HG03439 (cell line): ENCODE measurements around the gene MYL6B.

Experiments used
- ATAC-seq: cut with Tn5 transposase; IDR thresholded peaks from one replicate; pipeline ENCODE4 v1.9.1; 2021; ENCODE audit warnings: mild to moderate bottlenecking, moderate library complexity; ENCODE audit not compliant: unreplicated experiment

Gene MYL6B

GRCh38 chr12:56121204-56121870, 31.1 kb upstream of the MYL6B start:
- ATAC-seq = no peak

- no peak for ATAC-seq
Measured at GRCh38 chr12:56122637-56123036, 29.8 kb upstream of the MYL6B start.

DNA sequence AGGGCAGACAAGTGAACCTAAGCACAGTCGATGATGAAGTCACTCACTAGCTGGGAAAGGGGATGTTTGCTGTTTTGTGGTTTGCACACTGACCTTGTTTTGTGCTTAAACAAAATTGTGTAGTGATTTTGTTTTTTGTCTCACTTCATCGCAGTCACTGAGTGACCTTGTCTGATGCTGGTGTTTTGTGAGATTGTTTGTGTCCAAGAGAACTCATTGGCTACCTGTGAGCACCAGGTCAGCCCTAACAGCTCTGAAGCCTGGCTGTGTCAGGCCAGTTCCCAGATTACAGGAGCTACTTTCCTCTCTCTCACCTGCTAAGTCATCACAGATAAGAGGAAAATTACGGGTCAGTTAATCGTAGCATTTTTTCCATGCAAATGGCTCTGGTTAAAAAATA, 28.3 kb upstream of the MYL6B start:
- no peak for ATAC-seq

- ATAC-seq = no peak
Measured at GRCh38 chr12:56126732-56127239, 25.6 kb upstream of the MYL6B start.

DNA sequence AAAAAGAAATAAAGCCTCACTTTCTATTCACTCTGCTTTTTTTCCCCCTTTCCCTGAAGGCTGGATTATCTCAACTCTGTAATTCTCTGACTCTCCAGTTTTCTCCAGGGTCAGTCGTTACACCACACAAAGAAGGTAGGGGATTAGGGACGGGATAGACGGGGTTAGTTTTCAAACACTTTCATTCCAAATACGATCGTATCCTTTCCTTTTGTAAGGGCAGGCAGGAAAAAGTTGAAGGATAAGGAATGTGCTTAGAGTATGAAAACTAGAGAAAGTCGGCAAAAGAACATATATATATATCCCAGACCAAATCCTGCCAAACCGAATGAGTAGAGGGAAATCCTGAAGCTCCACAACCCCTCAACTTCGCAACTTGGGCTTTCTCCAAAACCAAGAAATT, 24.9 kb upstream of the MYL6B start:
- no peak for ATAC-seq

DNA sequence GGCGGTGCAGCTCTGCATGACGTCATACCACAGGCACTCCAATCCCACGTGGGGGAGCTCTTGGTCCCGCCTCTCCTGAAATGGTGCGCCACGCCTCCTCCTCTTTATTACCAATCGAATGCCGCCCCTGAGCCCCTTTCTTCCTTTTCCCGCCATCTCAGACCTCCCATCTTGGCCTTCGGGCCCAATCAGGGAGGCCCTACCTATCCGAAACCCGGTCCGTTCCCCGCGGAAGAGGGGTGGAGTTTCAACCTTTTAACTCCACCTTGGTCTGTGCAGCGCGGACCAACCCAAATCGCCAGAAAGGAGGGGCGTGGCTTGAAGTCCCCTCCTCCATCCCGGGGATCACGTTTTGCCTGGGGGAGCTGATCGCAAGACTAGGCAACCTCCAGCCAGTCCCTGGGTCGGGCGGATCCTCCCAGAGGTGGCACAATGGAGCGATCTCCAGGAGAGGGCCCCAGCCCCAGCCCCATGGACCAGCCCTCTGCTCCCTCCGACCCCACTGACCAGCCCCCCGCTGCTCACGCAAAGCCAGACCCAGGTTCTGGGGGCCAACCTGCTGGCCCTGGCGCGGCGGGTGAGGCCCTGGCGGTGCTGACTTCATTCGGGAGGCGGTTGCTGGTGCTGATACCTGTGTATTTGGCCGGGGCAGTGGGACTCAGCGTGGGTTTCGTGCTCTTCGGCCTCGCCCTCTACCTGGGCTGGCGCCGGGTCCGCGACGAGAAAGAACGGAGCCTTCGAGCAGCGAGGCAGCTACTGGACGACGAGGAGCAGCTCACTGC, 24.3 kb upstream of the MYL6B start, which contains the start of gene ESYT1:
TSS of gene ESYT1 (plus strand) at position 380 of the 782 bp plus-strand sequence. CDS start at position 433, 53 bp downstream.
- ATAC-seq = peak; percentile 90

- ATAC-seq = no peak
Measured at GRCh38 chr12:56128670-56129205, 23.6 kb upstream of the MYL6B start.

DNA sequence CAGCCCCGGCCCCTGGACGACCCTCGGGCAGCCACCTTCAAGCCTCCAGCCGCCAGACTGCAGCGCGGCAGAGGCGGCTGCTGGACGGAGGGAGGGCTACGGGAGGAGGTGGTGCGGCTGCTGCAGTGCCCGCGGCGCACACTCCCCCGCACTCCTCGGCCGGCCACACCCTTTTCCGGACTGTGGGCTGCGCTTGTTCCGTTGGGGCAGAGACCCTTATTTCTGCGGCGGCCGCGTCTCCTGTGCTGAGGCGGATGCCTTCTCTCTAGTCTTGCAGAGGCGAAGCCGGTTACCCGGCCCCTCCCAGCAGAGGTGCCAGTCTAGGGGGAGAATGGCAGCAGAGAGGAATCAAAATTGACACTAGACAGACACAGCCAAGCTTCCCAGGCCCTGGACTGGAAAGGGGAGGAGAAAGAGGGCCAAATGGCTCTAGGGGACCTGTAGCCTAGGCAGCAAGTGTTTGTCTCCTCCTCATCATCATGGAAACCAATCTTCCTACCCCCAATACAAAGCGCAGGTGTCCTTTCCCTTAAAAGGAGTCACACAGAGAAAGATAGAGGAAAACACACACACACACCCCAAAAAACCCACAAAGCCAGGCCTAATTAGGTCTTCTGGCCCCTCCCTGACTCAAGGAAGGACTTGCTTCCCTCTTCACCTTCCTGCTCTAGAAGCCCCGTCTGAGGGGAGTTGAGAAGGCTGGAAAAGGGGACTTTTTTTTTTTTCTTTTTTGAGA, 23.0 kb upstream of the MYL6B start:
- no peak for ATAC-seq

DNA sequence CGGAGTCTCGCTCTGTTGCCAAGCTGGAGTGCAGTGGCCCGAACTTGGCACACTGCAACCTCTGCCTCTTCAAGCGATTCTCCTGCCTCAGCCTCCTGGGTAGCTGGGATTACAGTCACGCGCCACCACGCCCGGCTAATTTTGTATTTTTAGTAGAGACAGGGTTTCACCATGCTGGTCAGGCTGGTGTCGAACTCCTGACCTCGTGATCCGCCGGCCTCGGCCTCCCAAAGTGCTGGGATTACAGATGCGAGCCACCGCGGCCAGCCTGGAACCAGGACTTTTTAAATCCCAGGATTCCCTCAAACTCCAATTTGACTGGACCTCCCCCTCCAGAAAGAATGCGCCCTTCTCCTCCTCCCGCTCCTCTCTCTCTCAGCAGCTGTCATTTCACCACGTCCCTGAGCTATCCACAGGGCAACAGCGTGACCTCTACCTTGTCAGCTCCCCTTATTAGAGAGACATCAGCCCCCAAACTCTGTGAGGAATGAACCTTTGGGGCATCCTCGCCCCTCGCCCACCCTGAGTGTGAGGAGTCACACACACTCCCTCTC, 22.4 kb upstream of the MYL6B start:
- ATAC-seq = no peak

DNA sequence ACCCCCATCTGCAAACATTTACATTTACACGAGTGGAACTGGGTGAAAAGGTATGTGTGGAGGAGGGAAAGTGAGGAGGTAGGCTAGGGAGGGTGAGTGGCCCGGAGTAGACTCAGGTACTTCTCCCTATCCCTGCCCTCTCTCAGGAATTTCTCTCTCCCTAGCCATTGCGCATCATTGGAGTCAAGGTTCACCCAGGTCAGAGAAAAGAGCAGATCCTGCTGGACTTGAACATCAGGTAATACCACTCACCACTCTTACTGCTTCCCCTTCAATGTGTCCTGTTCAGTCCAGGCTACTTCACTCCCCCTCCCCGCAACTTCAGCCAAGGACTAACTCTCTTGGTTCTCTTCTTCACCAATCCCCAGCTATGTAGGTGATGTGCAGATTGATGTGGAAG, 21.5 kb upstream of the MYL6B start:
- ATAC-seq = no peak

DNA sequence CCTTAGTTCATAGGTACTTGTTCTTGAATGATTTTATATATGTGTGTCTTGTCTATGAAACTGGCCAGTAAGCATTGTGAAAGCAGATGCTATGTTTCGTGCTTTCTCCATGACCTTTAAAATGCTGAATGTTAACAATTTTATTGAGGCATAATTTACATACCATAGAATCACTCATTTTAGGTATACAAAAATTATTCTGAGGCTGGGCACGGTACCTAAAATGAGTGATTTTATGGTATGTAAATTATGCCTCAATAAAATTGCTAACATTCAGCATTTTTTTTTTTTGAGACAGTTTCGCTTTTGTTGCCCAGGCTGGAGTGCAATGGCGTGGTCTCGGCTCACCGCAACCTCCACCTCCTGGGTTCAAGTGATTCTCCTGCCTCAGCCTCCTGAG, 17.5 kb upstream of the MYL6B start:
- no peak for ATAC-seq

DNA sequence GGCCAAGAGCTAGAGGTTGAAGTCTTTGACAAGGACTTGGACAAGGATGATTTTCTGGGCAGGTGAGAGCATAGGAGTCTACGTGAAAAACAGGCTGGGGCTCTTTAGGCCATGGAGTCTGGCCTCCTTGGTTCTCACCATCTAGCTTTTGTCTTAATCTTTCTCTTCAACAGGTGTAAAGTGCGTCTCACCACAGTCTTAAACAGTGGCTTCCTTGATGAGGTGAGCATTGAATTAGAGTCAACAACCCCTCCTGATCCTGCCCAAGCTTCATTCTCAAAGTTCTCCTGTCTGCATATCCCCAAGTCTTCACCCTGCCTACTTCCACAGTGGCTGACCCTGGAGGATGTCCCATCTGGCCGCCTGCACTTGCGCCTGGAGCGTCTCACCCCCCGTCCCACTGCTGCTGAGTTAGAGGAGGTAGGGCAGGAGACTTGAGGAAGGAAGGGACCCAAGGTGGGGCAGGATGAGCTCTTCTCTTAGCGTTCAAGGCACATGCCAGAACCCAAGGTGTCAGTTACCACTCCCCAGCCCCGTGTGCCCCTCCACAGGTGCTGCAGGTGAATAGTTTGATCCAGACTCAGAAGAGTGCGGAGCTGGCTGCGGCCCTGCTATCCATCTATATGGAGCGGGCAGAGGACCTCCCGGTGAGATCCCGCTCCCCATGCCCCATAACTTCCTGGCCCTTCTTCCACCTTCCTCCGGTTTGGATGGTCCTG, 14.4 kb upstream of the MYL6B start:
- ATAC-seq = no peak

DNA sequence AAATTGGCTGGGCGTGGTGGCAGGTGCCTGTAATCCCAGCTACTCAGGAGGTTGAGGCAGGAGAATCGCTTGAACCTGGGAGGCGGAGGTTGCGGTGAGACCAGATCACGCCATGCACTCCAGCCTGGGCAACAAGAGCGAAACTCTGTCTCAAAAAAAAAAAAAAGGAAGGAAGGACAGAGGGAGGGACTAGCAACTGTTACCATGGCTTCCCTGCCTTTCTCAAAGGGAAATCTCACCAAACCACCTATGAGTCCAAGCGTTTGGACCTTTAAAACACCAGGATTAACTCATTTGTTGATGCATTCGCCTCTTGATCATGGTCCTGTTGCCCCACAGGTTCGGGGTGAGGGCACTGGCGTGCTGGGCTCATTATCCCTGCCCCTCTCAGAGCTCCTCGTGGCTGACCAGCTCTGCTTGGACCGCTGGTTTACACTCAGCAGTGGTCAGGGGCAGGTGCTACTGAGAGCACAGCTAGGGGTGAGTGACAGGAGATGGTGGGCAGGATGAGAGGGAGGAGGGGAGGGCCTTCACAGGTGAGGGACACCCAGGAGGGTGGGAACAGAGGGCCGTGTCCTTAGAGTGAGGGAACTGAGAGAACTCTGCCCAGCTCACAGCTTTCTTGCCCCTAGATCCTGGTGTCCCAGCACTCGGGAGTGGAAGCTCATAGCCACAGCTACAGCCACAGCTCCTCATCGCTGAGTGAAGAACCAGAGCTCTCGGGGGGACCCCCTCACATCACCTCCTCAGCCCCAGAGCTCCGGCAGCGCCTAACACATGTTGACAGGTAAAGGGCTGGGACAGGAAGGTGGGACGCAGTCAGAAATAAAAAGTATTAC, 10.2 kb upstream of the MYL6B start:
- ATAC-seq = no peak

DNA sequence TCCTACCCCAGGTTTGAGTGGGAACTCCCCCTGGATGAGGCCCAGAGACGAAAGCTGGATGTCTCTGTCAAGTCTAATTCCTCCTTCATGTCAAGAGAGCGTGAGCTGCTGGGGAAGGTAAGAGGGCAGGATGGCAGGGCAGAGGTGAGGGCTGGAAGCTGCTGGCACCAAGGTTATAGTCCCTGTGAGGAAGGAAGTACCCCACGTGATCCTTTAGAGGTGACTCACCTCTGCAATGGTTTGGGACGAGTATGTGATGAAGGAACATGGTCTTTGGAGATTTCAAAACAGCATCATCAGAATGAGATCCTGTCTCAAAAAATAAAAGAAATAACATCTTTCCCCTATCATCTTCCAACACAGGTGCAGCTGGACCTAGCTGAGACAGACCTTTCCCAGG, 9.2 kb upstream of the MYL6B start:
- ATAC-seq = no peak

- no peak for ATAC-seq
Measured at GRCh38 chr12:56143870-56144269, 8.5 kb upstream of the MYL6B start.

GRCh38 chr12:56145217-56145616, 7.2 kb upstream of the MYL6B start:
- no peak for ATAC-seq

DNA sequence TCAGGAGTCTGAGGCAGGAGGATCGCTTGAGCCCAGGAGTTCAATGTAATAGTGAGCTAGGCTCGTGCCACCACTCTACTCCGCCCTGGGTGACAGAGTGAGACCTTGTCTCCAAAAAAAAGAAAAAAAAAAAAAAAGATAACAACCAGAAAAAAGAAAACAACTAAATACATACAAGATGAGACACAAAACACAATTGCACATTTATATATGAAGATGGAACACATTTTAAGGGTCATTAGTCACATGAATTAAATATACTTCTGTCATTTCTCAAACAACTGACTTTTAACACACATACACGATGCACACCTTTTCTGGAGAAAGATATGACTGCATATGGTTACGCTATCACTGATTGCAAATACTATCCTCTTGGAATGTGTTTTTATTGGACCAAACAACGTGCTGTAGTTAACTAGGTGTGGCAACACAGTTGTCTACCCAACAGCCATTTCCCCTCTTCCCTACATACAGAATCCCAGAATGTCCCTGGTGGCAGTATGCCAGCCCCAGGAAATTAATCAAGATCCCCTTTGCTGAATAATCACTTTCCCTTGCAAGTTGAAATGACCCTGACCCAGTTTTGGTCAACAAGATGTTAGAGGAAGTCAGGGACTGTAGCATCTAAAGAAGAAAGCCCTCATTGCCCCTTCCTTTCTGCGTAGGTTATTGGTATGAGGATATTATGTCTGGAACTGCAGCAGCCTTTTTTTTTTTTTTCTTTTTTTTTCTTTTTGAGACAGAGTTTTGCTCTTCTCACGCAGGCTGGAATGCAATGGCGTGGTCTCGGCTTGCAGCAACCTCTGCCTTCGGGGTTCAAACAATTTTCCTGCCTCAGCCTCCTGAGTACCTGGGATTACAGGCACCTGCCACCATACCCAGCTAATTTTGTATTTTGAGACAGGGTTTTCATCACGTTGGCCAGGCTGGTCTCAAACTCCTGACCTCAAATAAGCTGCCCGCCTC, 5.6 kb upstream of the MYL6B start:
- ATAC-seq = no peak

- no peak for ATAC-seq
Measured at GRCh38 chr12:56150563-56150962, 1.8 kb upstream of the MYL6B start.
